Stimulated activated CD8-positive, alpha-beta memory T cell treated with anti-CD3 and anti-CD28 coated beads, Interleukin-15, amount 100 ng/mL, for 24 hours (primary cell): ENCODE data around the gene MAP4K4.
"Not testable (repeated sequence)": the region's sequence is repeated elsewhere in the genome, so short reads cannot be mapped to it uniquely, and the experiment has no call there.

ENCODE experiments used
- DNase-seq: peaks from one replicate; pipeline ENCODE4 v3.0.0-alpha.2; 2020; ENCODE audit warnings: low read depth

MAP4K4 gene

DNA sequence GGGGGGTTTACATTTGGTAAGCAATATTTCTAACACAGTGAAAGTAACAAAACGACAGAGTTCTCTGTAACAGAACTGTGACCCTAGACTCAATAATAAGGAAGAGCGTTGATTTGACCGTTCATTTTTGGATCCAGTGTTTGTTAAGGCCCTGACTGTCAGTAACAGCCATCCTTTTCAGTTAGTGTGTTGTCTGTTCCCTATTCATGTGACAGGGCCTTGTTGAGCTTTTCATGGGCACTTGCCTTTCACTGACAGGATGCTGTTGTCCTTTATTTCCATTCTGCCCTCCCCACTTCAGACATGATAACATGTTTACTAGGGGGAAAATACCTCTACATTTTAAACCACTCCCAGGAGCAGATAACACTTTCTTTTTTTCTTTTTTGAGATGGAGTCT, 45.8 kb downstream of the MAP4K4 start:
- no peak for DNase-seq

DNA sequence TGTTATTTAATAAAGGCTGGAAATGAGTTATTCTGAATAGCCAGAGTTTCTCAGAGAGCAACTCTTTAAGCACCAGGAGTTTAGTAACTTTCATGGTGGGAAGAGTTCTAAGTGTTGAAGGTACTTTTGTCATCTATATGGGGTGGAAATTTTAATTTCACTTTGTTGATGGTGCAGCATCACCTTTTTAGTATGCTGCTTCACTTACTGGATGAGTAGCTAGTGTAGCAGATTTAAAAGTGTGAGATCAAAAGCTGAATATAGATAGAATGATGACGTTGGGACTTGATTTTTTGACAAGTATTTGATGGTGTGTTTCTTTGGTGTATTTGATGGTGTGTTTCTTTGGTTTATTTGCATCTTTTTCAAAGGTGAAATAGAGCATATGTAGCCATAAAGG, 47.3 kb downstream of the MAP4K4 start:
- DNase-seq = no peak

DNA sequence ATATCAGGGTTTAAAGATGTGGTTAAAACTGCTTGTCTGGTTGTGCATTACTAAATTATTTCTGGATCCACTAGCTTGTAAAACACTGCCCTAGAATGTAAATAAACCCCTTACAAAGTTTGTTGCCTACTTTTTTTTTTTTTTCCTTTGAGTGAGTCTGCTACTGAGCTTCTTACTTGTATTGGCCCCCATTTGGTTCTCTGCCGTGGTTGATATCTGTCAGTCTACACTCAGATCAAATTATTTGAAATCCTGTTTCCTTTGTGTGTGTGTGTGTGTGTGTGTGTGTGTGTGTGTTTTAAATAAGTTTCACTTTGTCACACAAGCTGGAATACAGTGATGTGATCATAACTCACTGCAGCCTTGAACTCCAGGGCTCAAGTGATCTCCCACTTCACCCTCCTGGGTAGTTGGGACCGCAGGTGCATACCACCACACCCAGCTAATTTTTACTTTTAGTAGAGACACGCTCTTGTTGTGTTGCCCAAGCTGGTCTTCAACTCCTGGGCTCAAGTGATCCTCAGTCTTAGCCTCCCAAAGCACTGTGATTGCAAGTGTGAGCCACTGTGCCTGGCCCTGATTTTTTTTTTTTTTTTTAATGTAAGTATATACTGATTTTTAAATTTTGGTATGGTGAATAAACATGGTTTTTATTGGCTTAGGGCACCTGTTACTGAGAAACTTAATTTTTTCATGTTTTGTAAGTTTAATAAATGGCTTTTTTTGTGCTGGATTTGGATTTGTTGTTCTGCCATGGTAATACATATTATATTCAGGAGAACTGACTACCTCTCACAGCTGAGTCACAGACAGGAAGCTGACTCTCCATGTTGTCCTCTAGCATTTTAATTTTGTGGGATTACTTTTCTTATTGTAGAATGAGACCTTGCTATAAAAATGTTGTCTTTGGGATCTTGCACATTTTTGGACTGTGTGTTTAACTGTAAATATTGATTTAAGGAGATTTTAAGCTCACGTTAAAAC, 48.5 kb downstream of the MAP4K4 start:
- DNase-seq = no peak

DNA sequence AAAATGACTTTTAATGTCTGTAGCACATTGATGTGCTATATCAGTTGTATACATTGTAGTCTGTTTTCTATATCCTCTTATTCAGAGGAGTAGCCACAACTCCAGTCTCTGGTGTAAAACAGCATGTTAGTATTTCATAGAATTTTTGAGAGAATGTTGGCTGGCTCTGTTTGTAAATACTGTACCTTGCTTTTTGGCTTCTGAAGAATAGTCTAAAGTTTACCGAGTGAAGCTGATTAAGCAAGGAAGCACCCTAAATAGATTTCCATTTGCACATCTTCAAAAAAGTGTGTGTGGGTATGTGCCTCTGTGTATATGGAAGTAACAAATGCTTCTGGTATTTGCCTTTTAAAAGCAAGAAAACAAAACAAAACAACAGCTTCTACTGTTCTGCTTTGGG, 50.5 kb downstream of the MAP4K4 start:
- DNase-seq = no peak

DNA sequence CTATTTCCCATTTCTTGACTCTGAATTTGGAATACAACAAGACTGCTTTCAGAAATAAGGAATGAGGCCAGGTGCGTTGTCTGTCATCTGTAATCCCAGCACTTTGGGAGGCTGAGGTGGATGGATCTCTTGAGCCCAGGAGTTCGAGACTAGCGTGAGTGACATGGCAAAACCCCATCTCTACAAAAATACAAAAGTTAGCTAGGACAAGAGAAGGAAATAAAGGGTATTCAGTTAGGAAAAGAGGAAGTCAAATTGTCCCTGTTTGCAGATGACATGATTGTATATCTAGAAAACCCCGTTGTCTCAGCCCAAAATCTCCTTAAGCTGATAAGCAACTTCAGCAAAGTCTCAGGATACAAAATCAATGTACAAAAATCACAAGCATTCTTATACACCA, 51.0 kb downstream of the MAP4K4 start:
- not testable (repeated sequence) for DNase-seq

DNA sequence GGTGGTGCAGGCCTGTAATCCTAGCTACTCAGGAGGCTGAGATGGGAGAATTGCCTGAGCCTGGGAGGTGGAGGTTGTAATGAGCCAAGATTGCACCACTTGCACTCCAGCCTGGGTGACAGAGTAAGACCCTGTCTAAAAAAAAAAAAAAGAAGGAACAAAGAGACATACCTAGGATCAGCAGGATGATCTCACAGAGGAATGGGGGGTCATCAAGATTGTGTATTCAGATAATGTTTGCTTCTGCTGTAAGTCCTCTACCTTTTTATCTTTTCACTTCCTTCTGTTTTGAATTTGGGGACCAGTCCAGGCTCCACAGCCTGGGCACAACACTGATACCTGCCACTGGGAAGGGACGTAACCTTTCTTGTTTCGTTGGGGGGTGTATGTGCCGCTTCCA, 53.2 kb downstream of the MAP4K4 start:
- DNase-seq = no peak

DNA sequence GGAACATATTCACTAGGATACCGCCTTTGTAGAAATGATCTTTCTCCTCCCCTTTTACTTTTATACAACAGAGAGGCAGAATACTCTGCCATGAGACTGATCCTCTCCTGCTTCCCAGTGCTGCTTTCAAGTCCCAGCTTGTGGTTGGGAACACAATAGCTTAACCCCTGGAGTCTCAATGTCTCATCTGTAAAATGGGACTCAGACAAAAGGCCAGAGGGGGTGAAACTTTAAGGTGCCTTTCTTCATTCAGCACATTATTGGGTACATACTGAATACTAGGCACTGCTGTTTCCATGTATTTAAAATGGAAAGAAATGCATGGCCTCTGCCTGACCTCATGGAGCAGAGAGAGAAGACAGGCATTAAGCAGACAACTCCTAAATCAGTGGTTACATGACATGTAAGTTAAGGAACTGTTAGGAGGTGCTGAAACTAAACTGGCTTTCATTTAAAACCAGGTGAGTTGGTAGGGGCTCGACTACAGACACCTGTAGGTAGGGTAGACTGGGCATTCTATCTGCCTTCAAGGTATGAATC, 53.8 kb downstream of the MAP4K4 start:
- no peak for DNase-seq

DNA sequence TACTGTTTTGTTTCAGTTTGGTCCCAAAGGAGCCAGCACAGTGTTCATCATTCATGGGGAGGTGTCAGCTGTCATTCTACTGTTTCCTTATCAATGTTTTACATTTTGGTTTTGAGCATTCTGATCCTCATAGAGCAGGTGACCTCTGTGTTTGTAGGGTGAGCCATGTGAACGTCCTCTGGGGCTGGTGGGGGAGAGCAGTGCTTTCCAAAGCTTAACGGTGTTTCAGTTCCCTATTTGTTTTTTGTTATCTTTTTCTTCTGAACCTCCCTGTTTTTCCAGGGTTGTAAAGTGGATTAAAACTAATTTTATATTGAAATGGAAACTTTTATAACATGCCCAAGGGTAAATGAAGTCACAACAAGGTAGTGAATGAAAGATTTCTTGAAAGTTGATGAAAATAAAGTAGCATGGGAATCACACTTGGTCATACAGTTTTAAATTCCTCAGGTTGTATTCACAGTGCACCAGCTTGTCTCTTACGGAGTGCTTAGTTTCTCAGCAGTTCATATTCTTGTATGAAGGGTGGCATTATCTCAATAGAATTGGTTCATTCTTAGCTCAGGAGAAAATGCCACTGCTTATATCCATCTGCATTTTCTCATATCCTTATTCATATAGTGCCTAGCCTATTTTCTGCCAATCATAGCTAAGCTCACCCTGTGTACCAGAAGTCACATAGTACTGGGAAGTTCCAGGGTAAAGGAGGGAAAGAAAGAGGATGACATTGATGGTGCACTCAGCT, 54.5 kb downstream of the MAP4K4 start:
- DNase-seq = no peak

DNA sequence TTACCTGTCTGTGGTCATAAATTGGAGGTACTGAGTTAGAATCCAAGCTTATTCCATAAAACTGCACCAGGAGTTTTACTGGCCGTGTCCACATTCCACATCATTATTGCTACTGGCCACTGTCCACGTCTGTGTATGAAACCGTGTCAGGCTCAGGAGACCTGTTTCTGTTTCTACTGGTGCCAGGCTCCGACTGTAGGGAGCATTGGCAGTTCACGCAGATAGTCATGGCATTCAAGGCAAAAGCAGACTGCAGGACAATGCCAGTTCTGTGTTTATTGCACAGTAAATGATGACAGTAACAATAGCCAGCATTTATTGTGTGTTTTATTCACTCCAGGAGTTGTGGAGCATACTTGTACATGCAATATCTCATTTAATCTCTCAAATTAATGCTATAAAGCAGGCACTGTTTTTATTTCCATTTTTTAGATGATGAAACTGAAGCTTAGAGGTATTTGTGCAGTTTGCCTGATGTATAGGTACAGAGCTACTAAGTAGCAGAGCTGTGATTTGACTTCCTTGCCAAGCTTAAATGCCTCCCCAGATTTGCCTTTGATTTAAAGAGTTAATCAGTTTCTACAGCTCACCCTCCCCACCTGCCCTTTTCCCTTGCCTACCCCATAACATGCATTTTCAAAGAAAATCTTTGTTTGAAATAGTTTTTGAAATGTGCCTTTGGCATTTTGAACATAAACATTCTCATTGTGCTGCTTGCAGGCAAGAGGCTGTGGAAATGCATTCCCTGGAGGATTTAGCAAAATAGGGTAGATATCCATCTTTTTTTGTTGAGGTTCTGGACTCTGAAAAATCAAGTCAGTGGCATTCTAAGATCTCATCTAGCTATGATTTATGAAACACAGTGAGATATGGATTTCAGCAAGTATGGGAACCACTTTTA, 55.5 kb downstream of the MAP4K4 start:
- no peak for DNase-seq

DNA sequence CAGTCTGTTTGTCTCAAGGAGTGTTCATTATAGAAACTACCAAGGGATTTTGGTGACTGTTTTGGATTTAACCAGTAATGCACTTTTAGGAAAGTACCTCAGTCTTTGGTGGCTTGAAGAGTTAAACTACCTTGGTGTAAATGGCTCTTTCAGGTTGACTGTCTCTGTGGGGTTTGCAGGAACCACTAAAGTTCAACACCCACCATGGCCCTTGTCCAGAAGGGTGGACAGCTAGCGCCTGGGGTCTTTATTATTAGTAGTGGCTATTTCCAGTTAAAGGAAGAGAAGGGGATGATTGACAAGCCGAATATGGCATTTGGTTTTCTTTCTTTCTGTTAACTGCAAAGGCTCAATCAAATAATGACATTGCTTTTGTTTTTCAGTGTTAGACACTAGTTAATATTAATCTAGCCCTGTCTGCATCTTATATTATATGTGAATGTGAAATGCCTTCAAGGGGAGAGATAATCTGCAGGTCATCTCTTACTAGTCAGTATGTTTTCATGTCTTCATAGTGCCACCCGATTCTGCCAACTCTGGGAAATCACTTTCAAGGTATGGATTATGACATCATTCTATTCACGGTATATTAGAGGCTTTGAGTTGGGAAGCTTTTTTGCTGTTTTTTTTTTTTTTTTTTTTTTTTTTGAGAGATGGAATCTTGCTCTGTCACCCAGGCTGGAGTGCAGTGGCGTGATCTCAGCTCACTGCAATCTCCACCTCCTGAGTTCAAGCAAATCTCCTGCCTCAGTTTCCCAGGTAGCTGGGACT, 56.4 kb downstream of the MAP4K4 start:
- DNase-seq = no peak

DNA sequence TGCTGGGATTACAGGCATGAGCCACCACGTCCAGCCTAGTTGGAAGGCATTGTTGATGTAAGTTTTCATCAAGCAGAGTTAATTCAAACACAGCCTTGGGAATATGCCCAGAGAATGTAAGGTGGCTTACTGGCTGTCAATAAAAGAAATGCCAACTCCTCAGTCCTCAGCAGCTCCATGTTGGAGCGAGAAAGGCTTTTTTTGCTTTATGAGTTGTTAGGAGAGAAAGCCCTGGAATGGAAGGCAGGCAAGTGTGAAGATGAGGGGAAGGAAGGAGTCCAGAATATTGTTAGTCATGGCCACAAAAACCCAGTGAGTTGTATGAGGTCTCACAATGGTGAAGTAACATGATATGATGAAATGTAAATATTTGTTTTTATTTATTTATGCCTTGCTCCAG, 57.1 kb downstream of the MAP4K4 start:
- no peak for DNase-seq

DNA sequence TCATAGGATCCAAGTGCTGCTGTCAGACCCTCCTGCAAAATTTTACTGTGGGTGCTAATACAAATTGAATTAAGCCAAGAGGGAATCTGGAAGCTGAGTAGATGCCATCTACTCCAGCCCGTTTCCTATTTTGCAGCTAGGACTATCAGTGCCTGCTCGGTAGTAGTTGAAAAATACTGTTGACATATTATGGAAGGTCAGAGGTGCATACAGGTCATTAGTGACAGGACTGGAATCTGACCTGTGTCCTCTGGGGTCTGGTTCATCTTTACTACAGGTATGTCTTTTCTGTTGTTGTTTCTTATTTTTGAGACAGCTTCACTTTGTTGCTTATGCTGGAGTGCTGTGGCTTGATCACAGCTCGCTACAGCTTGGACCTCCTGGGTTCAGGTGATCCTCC, 58.8 kb downstream of the MAP4K4 start:
- no peak for DNase-seq

DNA sequence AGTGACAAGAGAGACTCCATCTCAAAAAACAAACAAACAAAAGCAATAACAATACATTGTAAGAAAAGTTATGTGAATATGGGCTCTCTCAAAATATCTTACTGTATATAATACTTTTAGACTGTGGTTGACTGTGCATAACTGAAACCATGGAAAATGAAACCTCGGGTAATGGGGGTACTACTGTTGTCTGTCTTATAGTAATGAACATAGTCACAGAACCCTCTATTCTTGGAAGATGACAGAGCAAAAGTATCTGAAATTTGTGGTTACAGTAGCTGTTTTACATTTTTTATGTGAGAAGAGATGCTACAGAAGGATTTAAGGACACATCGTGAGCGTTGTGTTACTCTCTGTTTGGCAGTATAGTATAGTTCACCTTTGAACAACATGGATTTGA, 60.5 kb downstream of the MAP4K4 start:
- no peak for DNase-seq

DNA sequence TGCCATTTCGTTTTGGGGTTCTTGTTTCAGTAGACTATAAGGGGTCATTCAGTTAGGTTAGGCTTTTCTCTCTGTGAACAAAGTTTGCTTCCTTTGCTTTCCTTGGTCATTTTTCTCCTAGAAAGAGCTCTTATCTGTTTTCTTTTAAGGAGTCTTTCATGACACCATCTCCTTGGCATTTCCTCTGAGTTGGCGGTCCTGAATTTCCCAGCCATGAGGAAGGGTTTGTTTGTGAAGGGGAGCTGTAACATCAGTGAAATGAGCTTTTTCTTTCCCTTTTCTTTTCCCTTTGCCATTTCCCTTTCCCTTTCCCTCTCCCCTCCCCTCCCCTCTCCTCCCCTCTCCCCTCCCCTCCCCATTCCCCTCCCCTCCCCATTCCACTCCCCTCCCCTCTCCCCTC, 61.7 kb downstream of the MAP4K4 start:
- no peak for DNase-seq

DNA sequence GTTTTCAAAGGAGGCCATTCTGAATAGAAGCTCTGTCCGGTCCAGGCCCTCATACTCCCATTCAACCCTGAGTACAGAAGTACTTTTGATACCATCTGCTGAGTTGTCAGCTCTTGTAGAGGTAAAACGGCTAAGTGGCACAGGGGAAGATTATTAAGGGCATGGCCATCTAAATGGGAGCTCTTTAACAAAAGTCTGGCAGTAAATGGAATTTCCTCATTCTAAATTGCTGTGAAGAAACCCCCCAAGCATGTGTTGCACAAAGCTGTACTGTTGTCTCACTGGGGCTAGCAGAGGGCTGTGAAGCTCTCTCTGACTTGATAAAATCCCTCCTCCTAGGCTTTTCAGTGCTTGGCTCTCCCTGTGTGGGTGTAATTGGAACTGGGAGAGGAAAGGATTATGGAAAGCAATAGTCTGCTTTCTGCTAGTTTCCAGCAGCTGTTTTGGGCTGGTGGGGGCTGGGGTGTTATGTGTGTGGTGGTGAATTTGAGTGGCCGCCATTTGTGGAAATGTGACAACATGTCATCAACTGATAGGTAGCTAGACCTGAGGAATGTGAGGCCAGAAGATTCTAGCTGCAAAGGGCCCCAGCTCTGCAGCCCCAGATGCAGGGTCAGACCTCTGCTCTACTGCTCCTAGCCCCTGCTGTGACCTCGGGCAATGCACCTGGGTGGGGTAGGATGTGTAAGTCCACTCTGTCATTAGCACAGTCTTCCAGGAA, 65.1 kb downstream of the MAP4K4 start:
- no peak for DNase-seq

DNA sequence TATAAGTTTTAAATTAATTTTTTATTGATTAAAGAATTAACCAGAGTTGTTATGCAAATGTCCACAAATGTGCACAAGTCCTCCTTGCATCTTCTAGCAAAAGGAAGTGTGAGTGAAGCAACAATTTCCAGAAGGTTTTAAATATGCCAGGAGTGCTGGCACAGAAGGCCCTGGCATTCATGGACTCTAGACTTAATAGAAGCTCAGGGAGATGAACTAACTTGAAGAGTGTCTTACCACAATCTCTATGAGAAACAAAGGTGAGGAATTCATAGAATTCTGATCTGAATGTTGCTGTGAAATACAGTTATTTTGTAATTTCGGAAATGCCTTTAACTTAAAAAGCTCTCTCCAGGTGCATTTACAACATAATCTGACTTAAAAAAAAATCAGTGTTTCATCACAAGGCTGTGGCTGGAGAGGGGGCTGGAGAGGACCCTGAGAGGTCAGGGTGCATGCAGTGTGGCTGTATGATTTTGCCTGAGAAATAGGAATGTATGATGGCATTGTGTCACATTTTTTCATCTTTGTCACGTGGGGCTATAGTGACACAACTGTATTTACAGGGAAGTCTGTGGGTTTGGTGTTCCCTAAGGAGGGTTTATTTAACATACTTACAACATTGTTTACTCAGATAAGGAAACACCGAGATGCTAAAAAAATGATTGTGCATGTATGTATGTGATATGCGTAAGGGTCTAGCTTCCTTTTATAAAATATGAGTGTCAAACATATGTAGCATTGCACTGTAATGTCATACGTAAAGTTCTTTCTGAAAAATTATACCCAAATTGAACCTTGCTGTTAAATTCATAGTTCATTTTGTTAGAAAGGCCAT, 66.2 kb downstream of the MAP4K4 start:
- no peak for DNase-seq

DNA sequence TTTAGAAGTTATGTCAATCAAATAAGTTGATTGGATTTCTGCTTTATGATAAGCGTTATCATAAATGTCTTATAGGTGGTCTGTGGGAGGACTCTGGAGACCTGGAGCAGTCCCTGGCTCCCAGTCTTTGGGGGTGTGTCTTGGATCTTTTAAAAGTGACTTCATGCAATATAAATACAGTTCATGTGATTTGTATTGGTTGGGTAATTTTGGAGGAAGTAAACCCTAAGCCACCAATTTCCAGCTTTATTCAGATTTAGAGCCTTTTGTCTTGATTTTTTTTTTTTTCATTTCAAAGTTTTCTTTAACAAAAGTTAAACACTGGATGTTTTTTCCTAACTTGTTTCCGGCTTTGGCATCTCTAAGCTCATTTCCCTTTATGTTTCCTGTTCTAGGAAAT, 68.8 kb downstream of the MAP4K4 start:
- no peak for DNase-seq

DNA sequence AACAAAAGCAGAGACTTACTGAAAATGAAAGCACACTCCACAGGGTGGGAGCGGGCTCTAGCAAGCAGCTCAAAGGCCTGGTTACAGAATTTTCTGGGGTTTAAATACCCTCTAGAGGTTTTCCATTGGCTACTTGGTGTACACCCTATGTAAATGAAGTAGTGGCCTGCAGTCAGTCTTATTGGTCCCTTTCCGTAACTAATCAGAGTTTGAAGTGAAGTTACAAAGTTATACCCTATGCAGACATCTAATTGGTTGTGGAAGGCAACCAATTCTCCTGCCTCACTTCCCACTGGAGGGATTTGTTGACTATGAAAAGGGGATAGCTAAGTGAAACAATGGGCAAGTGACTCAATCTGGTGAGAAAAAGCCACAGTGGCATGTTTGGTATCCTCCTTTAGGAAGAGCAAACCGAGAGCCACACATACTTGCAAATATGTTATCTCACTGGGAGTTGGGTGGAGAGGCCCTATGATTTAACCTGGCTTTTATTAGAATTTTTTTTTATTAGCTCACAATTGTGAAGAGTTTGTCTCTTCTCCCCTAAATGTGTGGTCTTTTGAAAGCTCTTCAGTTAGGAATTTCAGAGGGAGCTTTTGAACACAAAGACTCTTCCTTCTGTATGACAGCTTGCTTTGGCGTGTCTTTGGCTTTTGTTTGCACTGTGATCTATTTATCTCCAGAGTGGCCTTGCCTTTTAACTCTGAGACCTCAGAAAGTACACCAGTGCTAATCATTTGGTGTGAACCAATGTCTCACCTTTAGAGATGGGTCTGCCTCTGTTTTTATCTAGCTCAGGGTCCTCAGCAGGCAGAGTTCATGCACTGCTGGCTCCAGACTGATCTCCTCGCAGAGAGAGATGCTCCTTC, 69.6 kb downstream of the MAP4K4 start:
- DNase-seq = no peak
